PC-3 (cell line): Measurements from ENCODE around the gene ADCYAP1R1. TPM values are rescaled to one million over a fixed set of nuclear protein-coding genes. Genes with fewer than 3 reads are reported as not detected.

Experiments used
- ATAC-seq: fragments of 200-7000 bp; cut with Tn5 transposase; 2 replicates; pipeline ENCODE4 v1.9.1; 2020; ENCODE audit warnings: mild to moderate bottlenecking, moderate library complexity
- BruUV-seq: library from RNA; stranded (reverse); fragments of 400-500 nt; replicated peaks from 2 replicates; lab custom pipeline; 2021; lab: Mats Ljungman, UMichigan
- CTCF ChIA-PET: fragments of 300-600 bp; sonication (Branson Sonifier 250); formaldehyde crosslinking; loops from one replicate; lab custom pipeline; 2022; ENCODE audit warnings: antibody characterized with exemption; lab: Charles Lee
- POLR2A ChIA-PET: fragments of 300-600 bp; sonication (Branson Sonifier 250); formaldehyde crosslinking; loops from one replicate; lab custom pipeline; 2022; ENCODE audit warnings: antibody characterized with exemption; ENCODE audit not compliant: unreplicated experiment; lab: Charles Lee
- DNase-seq: peaks from one replicate; pipeline ENCODE4 v3.0.0-alpha.2; 2015
- H2AFZ ChIP-seq: fragments of 300-600 bp; sonication (generic); 2 replicates; pipeline ENCODE4 v1.6.0; 2016; ENCODE audit warnings: antibody characterized with exemption, low read length
- H3F3A ChIP-seq: fragments of 300-600 bp; sonication (generic); one replicate; pipeline ENCODE4 v1.6.0; 2017; ENCODE audit warnings: antibody characterized with exemption, low read length, control low read depth, mild to moderate bottlenecking; ENCODE audit not compliant: unreplicated experiment
- H3K27ac ChIP-seq: fragments of 300-600 bp; sonication (generic); 2 replicates; pipeline ENCODE4 v1.5.1; 2016; ENCODE audit warnings: mild to moderate bottlenecking, low read length
- H3K27me3 ChIP-seq: fragments of 300-600 bp; sonication (generic); 2 replicates; pipeline ENCODE4 v1.6.1; 2016; ENCODE audit warnings: low read length, mixed read lengths
- H3K36me3 ChIP-seq: fragments of 300-600 bp; sonication (generic); 2 replicates; pipeline ENCODE4 v1.6.1; 2016; ENCODE audit warnings: low read depth, mixed run types, low read length, mixed read lengths
- H3K4me1 ChIP-seq: fragments of 300-600 bp; sonication (generic); 2 replicates; pipeline ENCODE4 v1.5.1; 2016; ENCODE audit warnings: low read length; ENCODE audit not compliant: insufficient read depth
- H3K4me2 ChIP-seq: fragments of 300-600 bp; sonication (generic); 2 replicates; pipeline ENCODE4 v1.6.0; 2016; ENCODE audit warnings: low read length
- H3K4me3 ChIP-seq: fragments of 300-600 bp; sonication (generic); 2 replicates; pipeline ENCODE4 v1.5.1; 2016; ENCODE audit warnings: mild to moderate bottlenecking, low read length, mixed read lengths
- H3K79me2 ChIP-seq: fragments of 300-600 bp; sonication (generic); 2 replicates; pipeline ENCODE4 v1.6.1; 2017; ENCODE audit warnings: low read length, mixed read lengths
- H3K9ac ChIP-seq: fragments of 300-600 bp; sonication (generic); 2 replicates; pipeline ENCODE4 v1.6.0; 2016; ENCODE audit warnings: mild to moderate bottlenecking, low read length
- H3K9me2 ChIP-seq: fragments of 300-600 bp; sonication (generic); replicated peaks from 2 replicates; pipeline ENCODE4 v1.6.1; 2016; ENCODE audit warnings: mixed run types, low read length, mixed read lengths
- H3K9me3 ChIP-seq: fragments of 300-600 bp; sonication (generic); 2 replicates; pipeline ENCODE4 v1.6.1; 2016; ENCODE audit warnings: low read length, mixed read lengths
- H4K20me1 ChIP-seq: fragments of 300-600 bp; sonication (generic); 2 replicates; pipeline ENCODE4 v1.6.1; 2016; ENCODE audit warnings: low read length, mixed read lengths
- CTCF ChIP-seq: fragments of 300-600 bp; sonication (generic); conservative IDR thresholded peaks from 2 replicates; pipeline ENCODE4 v1.5.1; 2017; ENCODE audit warnings: antibody characterized with exemption, low read depth, mild to moderate bottlenecking, low read length
- EZH2 ChIP-seq: fragments of 300-600 bp; sonication (generic); IDR thresholded peaks from one replicate; pipeline ENCODE4 v1.6.1; 2017; ENCODE audit warnings: antibody characterized with exemption, mild to moderate bottlenecking, low read length; ENCODE audit not compliant: unreplicated experiment
- EZH2phosphoT487 ChIP-seq: fragments of 300-600 bp; sonication (generic); IDR thresholded peaks from 2 replicates; pipeline ENCODE4 v1.6.1; 2018; ENCODE audit warnings: mild to moderate bottlenecking, antibody characterized with exemption, low read length, borderline replicate concordance
- intact Hi-C: fragments of 100-400 bp; cut with micrococcal nuclease; formaldehyde crosslinking; loops from 2 replicates; pipeline ENCODE4 v1.9.0; 2023
- total RNA-seq: library from RNA; depleted of rRNA; stranded (reverse); fragments of >200 nt; gene quantifications from 2 replicates; pipeline ENCODE4 v1.2.3, GENCODE V29; 2014

The ADCYAP1R1 gene
- total RNA-seq, 1 experiment from 2014 or later = not detected

DNA sequence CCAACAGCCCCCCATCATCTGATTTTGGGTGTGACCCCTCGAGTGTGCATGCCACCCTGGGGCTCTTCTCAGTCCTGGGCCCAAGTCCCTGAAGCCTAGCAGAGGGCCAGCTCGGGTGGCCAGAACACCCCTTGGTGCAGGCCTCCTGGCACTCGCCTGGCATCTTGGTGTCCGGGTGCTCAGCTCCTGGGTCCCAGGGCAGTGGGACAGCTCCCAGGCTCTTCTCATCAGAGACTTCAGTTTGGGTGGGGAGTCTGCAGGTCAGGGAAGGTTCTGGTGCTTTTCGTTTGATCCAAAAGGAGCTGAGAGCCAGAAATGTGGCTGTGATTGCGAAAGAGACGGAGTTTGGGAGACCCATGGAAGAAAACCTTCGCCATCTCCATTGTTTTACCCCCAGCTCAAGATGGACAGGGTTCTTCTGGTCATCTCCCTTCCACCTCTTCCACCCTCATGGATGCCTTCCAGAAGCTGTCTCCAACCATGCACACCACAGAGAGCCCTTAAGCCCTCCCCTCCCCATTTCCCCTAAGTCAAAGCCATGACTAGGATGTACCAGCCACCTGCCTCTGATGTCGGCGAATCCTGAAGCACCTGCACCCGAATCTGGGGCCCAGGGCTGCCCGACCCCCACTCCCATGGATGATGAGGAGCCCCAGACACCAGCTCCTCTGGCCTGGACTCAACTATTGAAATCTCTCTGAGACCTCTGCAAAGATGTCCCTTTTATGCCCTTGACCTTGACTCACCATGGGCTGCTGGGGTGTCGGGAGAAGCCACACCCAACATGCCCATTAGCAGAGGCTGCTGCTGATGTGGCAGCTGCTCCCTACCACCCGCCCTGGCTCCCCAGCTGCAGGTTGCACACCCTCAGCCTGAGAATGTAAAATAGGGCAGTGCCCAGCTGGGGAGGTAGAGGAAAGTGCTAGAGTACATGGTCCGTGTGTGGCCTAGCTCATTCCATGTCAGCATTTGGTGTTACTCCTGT is 55.3 kb downstream of the ADCYAP1R1 start:
- Histone ChIP-seq H3F3A (no peaks in the 10 kb centered on the region), H3K9me3 (no peaks in the 10 kb centered on the region), H3K36me3 (no peaks in the 10 kb centered on the region), H3K27me3 (peaks cover 14% of the 10 kb centered on the region), H3K9me2 (no peaks in the 10 kb centered on the region), H3K4me1 (no peaks in the 10 kb centered on the region), H3K27ac (no peak overlapping the region), H3K4me2 (no peak overlapping the region), H2AFZ (no peak overlapping the region), H4K20me1 (no peaks in the 10 kb centered on the region), H3K9ac (no peak overlapping the region), H3K79me2 (no peaks in the 10 kb centered on the region), H3K4me3 (no peak overlapping the region)
- BruUV-seq = no TSS peak
- TF ChIP-seq CTCF = no peak
- TF ChIP-seq EZH2phosphoT487 = no peak
- TF ChIP-seq EZH2 = no peak
- no peak for ATAC-seq
- intact Hi-C loops = no loop called here
- ChIA-PET POLR2A (no interaction called here), CTCF (interaction anchor here (1.9 kb wide), 1 partner anchor 15 kb away, joined by 5 read pairs; no protein-coding TSS in a partner anchor)
- no peak for DNase-seq

DNA sequence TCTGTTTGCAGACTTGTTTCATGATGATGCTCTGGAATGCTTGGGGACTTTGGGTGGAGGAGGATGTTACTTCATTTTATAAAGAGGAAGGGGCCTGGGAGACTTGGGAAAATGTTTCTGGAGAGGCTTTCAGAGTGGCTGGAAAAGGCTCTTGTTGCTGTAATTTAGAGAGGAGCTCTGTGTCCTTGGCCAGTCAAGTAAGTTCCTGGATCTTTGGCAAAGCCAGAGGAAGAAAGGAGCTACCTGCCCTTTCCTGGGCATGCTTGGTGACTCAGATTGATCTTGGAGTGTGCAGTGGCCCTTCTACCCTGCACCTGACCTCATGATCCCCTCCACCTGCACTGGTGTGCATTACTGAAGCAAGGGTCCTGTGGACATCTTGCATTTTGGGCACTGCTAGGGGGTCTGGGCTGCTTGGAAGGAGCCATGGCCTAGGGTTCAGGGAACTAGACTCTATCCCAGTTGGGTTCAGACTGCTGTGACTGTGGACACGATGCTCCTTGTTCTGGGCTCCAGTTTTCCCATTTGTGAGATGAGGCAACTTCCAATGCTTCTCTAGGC is 56.1 kb downstream of the ADCYAP1R1 start:
- H3K9ac ChIP-seq = no peak overlapping the region
- H3K79me2 ChIP-seq = no peaks in the 10 kb centered on the region
- no peaks in the 10 kb centered on the region for H3K36me3 ChIP-seq
- TF ChIP-seq EZH2 (no peak), EZH2phosphoT487 (no peak), CTCF (no peak)
- H3K4me1 ChIP-seq = no peaks in the 10 kb centered on the region
- no peak for ATAC-seq
- 0 out of 2 replicates have a peak, but pooled peaks cover 8% of the 10 kb centered on the region for H3K27me3 ChIP-seq
- intact Hi-C loops = no loop called here
- H3K4me2 ChIP-seq = no peak overlapping the region
- H3K4me3 ChIP-seq = no peak overlapping the region
- BruUV-seq = no TSS peak
- H3K9me3 ChIP-seq = no peaks in the 10 kb centered on the region
- no peaks in the 10 kb centered on the region for H4K20me1 ChIP-seq
- ChIA-PET POLR2A (no interaction called here), CTCF (interaction anchor here (1.9 kb wide), 1 partner anchor 14 kb away, joined by 5 read pairs; no protein-coding TSS in a partner anchor)
- no peaks in the 10 kb centered on the region for H3F3A ChIP-seq
- DNase-seq = no peak
- no peak overlapping the region for H2AFZ ChIP-seq
- H3K27ac ChIP-seq = no peak overlapping the region
- H3K9me2 ChIP-seq = no peaks in the 10 kb centered on the region
